Inferior parietal cortex (tissue), 1 donor: ENCODE measurements around the gene PPP2R2B.

Experiments
- DNase-seq: peaks from one replicate; pipeline ENCODE4 v3.0.0-alpha.2; 2016; ENCODE audit errors: extremely low spot score

PPP2R2B gene

DNA sequence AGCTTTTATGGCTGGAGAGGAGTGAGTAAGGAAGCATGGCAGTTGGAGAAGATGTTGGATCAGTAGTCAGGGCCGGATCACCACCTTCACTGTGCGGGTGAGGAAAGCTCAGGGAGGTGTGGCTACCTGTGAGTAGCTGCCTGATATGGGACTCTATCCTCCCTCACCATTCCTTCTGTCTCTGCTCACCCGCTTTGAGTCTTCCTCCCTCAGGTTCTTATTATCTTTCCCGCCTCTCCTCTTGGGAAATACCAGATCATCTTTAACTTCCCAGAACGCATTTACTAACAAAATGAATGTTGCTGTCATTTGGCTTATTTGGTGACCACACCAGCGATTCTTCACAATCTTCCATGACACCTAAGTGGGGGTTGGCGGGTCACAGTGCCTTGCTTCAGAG, 221.9 kb downstream of the PPP2R2B start:
- no peak for DNase-seq

DNA sequence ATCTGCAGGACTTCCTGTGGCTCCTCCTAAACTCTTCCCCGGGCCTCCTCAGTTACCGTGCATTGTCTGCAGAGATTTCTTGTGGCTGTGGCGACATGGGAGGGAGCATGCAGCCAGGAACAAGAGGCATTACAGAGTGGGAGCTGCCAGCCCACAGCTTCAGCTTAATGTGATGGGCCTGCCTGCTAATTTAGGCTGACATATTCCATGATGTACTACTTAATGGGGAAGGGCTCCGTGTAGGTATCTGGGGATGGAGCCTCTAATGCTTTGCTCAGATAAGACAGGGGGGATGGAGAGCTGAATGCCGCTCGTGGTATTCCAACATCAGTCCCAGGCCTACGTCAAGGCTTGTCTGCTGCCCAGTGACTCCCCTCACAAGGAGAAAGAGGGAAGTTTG, 225.0 kb downstream of the PPP2R2B start:
- DNase-seq, result no peak

DNA sequence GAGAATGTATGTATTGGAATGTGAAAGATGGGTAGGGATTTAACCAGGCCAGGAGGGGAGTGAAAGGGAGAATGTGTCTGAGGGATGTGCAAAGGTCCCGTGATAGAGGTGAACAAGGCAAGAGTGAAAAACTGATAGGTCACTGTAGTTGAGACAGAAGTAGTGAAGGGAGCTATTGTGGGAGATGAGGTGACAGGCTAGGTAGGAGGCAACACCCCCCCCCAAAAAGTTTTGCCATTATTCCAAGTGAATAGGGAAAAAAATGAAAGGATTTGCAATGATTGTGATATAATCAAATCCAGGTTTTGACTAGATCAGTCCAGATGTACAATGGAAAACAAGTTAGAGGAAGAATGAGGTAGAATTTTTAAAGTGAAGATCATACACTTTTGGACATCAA, 226.0 kb downstream of the PPP2R2B start:
- no peak for DNase-seq

DNA sequence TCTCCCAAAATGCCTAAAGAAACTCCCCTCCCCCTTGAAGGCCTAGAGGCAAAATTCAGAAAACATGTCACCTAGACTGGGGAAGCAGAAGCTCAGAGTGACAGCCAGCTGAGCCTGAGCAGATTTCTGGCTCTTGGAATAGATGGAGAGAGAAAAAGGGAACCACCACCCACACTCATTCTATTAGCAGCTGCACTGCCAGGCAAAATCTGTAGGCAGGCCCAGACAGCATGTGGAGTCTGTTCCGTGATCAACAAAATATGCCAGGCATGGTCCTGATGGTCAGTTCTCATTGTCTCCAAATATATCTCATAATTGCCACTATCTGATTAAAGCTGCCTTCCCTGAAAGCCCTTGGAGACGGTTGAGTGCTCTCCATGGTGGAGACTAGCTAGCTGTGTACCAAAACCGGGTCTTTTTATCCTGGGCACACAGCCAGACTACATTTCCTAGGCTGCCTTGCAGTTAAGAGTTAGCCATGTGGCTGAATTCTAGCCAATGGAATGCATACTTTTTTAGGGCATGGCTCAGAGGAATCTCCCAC, 230.8 kb downstream of the PPP2R2B start:
- peak; percentile 63 for DNase-seq

DNA sequence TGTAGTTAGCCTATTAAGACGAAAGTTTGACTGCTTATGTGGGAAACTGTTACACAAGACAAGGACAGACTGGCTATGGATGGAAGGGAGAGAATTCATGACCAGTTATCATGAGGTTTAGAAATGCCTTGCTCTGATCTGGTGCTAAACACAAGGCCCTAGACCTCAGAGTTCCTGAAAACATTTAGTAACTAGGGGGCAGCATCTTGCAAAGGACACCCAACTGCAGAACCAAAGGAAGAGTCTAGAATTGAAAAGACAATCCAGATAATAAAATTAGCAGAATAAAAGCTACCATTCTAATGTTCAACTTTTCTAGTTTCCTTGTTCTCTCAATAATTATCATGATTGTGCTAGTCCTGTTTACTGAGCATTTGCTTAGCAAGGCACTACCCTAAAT, 232.1 kb downstream of the PPP2R2B start:
- no peak for DNase-seq

DNA sequence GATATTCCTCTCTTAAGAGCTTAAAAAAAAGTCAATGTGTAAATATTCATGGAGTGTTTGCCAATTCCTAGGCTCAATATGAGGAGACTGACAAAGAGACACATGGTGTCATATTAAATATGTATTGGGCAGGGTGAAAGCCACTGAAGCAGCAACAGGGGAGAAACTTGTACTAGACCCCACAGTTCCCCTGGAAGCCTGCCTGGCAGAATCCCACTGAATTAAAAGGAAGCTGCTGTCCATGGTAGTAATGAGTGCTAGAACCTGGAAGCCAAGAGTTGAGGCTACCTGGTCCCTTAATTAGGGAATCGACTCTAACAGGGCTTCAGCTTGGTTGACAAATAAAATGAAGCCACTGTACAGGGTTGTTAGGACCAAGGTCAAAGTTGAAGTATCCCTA, 233.2 kb downstream of the PPP2R2B start:
- DNase-seq, result no peak

DNA sequence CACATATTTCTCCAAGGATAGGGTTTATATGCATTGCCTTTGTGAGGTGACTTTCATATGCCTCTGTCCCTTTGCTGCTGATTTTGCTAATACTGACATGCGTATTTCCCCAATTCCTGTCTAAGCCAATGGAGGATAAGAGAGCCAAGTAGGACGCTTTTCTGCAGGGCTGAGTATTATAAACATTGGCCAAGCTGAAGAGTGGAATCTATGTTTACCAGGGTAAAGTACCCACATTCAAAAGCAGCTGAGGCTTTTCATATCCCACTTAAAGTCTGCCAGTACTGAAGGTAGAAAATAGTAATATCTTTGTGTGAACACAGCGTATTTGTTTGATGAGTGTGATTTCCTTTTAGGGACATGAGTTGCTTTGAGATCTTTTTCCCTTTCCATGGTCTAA, 233.7 kb downstream of the PPP2R2B start:
- no peak for DNase-seq

DNA sequence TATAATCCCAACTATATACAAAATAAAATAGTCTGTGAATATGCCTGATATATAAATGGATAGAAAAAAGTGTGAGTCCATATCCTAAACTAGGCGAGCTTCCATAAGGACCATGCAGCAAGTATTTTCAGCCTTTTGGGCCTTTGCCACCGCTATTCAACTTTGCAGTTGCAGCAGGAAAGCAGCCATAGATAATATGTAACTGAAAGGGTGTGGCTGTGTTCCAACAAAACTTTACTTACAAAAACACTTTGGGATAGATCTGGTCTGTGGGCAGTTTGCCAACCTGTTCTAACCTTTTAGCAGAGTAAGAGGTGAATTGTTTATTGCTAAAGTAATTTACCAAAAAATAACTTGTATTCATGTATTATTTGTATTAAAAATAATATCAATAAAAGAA, 234.8 kb downstream of the PPP2R2B start:
- DNase-seq, result no peak

DNA sequence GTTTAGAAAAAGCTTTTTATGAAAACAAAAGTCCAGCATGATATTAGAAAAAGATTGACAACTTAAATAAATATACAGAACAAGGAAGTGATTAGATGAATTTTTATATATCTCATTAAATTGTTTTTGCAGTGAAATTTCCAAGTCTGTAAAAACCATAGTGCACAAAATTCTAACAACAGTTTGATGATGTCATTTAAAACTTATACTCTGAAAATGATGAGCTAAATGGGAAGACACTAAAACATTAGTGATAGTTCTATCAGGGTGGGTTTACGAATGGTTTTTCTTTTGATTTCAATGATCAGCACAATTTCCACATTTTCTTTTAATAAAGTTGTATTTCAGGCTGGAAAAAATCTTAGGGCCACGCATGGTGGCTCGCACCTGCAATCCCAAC, 236.1 kb downstream of the PPP2R2B start:
- DNase-seq, result no peak

DNA sequence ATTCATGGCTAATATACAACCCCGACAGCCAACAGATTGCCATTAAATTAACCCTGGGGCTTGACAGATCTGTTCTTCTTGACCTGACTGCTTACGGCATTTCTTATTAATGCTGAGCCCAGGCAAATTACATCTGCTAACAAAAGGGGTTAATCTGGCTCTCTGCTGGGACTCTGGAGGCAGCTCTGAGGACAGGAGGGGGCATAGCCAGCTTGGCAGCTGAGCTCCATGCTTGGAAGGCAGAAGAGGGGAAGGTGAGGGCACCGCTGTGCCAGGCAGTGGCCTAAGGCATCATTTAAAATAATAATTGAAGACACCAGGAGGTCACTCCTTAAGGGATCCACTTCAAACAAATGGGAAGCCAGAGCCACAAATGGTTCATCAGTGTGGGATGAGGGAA, 236.6 kb downstream of the PPP2R2B start:
- DNase-seq, result no peak

DNA sequence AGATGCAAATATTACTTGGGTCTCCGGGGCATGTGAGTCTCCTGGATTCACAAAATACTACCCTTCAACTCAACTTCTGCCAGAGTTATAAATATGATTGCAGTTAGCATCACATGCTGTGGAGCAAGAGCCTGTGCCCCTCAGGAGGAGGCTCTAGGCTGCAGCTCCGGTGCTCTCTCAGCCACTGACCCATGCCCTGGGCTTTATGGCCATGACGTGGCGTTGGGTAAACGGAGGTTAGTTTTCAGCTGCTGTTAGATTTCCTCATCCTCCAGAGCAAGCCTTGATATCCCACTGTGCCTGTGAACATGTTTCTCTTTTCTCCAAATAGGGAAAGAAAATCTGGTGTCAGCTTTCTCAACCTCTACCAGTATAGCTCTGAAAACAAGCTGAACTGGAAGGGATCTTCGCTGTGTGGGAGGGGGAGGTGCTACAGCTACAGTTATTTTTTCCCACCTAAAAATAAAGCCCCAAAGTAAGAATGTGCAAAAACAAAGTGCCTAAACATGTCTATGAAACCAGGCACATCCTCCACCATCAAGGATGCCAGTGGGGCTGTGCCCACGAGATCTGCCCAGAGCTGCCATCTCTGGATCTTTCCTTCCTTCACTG, 238.2 kb downstream of the PPP2R2B start:
- no peak for DNase-seq

DNA sequence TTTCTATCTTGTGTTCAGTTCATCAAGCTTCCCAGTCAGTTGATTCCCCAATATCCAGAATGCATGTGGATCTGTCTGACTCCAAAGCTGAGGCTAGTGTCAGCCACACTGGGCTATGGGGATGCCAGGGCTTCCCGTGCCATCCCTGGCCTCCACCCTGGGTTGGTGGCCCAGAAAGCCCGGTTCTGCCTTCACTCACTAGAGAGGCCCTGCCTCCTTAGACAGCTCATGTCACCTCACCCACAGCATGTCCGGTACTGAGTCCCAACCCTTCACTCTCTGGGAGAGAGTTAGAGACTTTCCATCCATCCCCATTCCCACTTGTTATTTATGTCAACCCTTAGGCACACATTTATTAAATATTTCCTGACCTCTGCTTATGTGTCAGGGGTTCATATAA, 243.1 kb downstream of the PPP2R2B start:
- no peak for DNase-seq

DNA sequence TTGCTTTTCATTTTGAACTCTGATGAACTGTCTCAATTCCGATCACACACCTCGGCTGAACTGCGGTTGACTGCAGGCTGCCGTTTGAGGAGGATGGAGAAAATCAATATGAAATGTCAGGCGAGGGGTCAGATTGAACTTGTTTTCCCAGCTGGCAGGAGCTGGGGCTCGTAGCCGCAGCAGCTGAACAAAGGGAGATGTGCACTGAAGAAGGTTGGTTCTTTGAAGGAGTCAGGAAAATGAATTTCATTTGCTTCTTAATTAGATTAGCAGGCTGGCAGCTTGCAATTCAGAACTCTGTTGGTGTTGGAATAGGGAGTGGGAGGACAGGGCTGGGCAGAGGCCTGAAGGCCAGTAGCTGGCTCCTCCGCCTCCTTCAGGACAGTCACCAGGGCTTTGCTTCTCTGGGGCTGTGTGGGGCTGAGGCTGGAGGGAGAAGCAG, 245.2 kb downstream of the PPP2R2B start:
- no peak for DNase-seq

DNA sequence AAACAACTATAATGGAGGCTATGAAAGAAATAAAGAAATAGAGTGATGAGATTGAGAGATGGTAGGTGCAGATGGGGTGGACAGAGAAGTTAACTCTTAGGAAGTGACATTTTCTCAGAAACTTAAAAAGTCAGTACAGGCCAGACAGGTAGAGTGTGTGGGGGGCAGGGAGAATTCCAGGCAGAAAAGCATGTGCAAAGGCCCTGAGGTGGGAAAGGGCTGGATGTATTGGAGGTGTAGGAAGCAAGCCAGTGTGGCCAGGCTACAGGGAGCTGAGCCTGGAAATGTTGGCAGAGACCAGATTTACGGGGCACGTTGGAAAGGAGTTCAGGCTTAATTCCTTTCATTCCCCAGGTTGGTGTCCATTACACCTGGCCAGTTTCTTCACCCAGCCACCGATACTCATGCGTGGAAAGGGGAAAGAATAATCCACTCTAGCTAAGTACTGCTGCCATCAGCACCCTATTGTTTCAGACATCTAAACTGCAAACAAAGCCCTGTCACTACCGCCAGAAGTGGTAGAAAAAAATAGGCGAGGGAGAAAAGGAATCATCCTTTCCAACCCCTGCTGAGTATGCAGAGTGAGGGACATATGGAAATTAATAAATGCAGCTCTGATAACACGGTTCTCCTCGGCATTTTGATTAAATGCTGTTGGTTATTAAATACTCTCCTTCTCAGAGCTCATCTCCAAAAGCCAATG, 245.8 kb downstream of the PPP2R2B start:
- no peak for DNase-seq

DNA sequence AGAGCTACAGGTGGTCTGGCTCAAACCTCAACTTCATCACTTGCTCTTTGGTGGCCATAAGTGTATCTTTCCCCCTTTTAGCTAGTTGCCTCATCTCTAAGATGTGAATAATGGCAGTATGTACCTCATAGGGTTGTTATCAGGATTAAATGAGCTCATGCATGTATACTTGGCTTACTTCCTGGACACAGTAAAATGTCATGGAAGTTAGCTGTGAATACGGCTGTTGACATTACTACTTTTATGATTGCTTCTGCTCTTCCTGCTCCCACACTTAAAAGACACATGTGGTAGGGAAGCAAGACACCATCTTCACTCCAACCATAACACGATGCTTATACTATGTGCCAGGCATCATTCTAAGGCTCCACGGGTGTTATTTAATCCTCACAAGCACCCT, 248.1 kb downstream of the PPP2R2B start:
- no peak for DNase-seq

DNA sequence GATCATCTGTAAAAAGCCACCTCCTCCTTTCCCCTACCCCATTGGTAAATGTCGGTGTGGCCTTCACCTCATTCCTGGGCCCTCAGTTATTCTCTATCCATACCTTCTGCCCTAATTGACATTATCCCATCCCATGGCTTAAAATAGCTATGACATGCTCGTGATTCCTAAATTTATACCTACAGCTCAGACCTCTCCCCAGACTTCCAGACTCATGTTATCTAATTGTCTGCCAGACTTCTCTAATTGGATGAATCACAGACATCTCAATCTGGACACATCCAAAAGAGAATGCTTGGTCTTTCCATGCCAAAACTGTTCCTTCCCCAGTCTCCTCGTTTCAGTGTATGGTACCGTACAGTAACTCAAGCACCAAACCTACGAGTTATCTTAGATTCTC, 249.6 kb downstream of the PPP2R2B start:
- DNase-seq, result no peak

DNA sequence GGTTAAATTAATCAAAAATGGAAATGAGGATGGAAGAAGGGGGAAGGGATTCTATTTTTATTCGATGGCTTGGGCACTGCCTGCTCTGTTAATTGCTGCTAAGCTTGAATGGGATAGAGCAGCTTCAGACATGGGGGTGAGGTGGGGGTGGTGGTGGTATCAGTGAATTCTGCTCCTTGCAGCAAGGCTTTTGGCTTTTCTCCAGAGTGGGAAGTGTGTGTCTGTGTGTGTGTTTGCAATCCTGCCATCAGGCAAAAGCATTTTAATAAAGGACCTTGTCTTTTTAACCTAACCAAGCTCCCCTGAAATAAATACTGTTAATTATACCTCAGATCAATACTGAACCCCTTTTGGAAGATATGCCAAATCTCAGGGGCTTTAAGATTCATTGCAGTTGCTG, 251.6 kb downstream of the PPP2R2B start:
- DNase-seq, result no peak

DNA sequence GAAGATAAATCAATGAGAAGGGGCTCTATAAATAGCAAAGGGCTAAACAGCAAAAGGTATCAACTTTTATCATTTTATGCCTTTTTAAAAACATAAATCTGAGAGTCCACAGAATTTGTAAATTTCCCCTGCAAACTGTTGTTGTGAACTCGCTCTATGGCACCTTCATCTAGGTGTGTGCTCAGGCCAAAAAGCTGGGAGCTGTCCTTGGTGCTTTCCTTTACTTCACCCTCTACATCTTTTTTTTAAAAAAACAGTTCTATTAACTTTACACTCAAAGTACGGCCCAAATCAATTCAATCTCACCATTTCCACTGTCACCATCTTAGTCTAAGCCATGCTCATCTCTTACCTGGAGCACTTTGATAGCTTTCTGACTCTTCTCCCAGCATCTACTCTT, 254.4 kb downstream of the PPP2R2B start:
- no peak for DNase-seq

DNA sequence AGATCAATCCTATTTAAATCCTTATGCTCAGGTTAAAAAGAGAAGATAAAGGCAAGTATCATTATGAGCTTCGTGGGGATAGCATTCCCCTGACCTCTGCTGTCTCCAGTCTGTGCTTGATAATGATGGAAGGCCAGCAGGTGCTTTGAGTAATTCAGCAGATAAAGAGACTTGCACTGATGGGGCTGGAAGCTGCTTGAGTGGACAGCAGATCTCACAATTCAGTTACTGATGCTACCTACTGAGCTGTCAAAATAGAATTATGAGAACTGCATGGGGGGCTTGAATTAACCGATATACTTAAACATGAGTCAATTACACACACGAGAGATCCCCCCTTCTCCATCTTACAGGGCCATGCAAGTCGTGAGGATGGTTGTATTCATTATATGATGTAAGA, 254.9 kb downstream of the PPP2R2B start:
- DNase-seq, result no peak

DNA sequence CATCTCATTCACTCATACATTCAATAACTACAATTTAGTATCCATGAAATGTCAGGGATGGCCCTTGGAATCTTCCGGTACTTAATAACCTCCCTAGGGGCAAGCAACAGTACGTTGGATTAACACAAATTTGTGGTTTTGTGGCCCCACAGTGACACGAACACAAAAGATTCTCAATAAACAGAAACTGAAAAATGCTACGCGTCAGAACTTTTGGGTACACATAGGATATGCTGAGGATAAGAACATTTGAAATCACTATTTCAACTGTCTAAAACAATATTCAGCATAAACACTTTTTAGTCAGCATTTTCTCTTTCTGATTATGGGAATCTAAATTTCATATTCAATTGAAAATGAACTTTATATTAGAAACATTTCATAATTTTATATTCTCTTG, 255.5 kb downstream of the PPP2R2B start:
- no peak for DNase-seq

DNA sequence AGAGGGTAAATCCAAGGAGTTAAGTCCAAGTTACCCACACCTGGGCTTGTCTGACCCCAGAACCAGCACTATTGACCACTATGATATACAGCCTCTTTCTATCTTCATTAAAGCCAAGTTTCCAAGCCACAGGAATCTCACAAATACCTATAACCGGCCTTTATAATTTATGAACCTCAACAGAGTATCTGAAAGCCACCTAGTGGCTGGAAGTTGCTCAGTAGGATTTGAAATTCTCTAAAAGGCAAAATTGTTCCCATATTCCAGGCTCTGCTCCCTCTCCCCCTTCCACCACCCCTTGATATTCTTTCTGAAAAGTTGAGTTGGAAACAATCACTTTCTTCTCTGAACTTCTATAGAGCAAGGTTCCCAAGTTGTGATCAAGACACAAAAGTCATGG, 256.2 kb downstream of the PPP2R2B start:
- no peak for DNase-seq

DNA sequence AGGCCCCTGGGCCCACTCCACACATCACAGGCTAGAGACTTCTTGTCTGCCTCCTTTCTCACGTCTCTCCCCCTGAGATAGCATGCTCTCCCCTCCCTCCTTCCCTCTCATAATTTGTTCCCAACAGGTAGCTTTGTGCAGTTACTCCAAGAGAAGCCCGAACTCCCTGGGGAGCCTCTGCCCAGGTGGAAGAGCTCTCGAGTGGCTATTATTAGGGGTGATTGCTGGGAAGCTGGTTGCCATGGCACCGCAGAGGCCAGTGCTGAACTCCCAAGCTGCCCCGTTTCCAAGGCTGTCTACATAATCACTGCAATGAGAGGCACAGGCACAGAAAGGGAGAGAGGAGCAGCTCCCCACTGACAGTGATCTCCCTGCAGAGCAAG, 257.9 kb downstream of the PPP2R2B start:
- no peak for DNase-seq

DNA sequence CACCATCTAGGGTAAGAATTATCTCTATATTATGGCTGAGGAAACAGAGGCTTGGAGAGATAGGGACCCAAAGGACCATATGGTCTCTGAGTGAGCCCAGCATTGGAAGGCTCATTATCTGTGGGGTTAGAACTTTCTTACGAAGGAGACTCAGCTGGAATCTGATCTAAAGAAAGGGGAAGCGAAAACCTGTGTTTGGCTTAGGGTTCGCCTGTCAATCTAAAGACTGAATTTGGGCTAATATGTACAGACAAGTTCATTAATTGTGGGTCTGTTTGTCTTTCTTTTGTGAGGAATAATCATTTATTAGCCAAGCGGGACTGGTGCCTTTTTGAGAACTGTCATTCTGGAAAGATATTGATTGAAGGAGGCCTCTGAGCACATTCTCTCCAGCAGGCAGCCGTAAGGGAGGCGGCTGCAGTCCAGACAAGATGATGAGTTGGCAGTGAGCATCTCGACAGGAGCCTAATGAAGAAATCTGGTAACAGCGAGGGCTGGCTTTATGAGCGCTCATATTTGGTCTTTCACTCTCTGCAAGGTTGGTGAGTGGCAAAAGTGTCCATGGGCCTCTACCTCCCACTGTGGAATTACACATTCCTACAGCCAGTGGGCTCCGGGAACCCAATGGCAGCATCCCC, 258.4 kb downstream of the PPP2R2B start:
- no peak for DNase-seq
